Lower leg skin (tissue), 3 donors: Measurements from ENCODE around the gene BBS9.

ENCODE experiments used
- CTCF ChIP-seq, 3 donors: fragments of 450-650 bp; IDR thresholded peaks; one replicate each; pipeline ENCODE4 v1.5.1; 2016; ENCODE audit warnings: antibody characterized with exemption in 3 of 3, mild to moderate bottlenecking in 3 of 3, moderate library complexity in 2 of 3
- POLR2A ChIP-seq, 2 donors: fragments of 450-650 bp; IDR thresholded peaks; one replicate each; pipeline ENCODE4 v1.6.1; 2016 to 2017; ENCODE audit warnings: antibody characterized with exemption in 2 of 2, mild to moderate bottlenecking in 1 of 2, moderate library complexity in 1 of 2

GRCh38 chr7:33261585-33261984 is 132.2 kb downstream of the BBS9 start:
- TF ChIP-seq CTCF (IDR thresholded peaks at IDR 0.05), result no peak
- no peak for TF ChIP-seq POLR2A (IDR thresholded peaks at IDR 0.05)
